GM12873 (cell line): ENCODE data around the gene SLC27A1.

ENCODE experiments used
- TF ChIP-seq, protein P1 (sequence below): IDR thresholded peaks from 2 replicates; pipeline ENCODE4 v1.5.1; 2012; ENCODE audit warnings: low read depth, mild to moderate bottlenecking, moderate library complexity, low read length, control low read depth; ENCODE audit not compliant: insufficient read depth; ENCODE audit errors: missing control alignments

The SLC27A1 gene

DNA sequence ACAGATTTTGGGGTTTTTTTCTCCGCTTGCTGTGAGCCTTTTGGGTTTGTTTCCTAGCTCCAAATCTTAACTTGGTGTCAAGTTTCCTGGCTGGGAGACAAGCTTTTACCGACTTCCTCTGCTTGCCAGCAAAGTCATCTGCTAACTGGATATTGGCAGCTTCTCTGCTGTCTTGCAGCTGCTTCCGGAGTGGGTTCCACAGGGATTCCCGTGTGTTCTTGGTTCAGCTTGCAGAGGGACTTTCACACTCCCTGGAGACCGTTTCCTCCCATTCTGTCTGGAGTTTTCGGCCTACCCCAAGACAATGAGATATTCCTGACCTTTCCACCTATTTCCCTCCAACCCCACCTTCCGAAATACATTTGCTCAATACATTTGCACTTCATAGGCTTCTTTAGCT lies 82.9 kb downstream of the SLC27A1 start:
- TF ChIP-seq, protein P1, sequence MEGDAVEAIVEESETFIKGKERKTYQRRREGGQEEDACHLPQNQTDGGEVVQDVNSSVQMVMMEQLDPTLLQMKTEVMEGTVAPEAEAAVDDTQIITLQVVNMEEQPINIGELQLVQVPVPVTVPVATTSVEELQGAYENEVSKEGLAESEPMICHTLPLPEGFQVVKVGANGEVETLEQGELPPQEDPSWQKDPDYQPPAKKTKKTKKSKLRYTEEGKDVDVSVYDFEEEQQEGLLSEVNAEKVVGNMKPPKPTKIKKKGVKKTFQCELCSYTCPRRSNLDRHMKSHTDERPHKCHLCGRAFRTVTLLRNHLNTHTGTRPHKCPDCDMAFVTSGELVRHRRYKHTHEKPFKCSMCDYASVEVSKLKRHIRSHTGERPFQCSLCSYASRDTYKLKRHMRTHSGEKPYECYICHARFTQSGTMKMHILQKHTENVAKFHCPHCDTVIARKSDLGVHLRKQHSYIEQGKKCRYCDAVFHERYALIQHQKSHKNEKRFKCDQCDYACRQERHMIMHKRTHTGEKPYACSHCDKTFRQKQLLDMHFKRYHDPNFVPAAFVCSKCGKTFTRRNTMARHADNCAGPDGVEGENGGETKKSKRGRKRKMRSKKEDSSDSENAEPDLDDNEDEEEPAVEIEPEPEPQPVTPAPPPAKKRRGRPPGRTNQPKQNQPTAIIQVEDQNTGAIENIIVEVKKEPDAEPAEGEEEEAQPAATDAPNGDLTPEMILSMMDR: no peak

DNA sequence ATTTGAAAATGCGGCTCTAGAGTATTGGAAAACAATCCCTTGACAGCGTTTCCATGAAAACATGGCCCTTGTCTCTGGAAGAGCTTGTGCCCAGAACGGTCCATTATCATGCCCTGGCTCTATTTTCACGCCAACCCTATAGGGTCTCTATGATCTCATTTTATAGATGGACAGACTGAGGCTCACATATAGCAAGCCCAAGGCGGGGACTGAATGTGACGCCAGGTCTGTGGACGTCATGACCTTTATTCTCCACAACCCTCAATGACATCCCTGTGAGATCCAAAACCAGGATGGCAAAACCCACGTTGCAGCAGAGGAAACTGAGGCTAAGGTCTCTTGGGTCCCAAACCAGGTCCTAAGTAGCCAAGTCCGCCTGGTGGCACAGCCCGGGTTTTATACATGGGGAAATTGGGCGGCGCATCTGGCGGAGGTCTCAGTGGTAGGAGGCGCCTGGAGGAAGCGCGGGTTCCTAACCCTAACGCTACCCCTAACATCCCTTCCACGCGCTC lies 84.7 kb downstream of the SLC27A1 start:
- TF ChIP-seq, protein P1: no peak

DNA sequence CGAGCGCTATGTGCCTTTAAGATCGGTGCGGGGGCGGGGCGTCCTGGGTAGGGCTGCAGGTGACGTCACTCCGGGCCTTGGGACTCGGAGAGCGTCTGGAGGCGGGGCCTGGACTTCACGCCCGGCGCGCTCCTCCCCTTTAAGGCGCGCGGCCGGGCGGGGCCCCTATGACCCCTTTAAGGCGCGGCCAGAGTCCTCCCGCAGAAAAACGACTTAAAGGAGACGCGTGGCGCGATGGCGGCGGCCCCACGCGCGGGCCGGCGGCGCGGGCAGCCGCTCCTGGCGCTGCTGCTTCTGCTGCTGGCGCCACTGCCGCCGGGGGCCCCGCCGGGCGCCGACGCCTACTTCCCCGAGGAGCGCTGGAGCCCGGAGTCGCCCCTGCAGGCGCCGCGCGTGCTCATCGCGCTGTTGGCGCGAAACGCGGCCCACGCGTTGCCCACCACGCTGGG lies 85.2 kb downstream of the SLC27A1 start, which contains the start of gene COLGALT1:
TSS of gene COLGALT1 (plus strand) at position 170 of the 449 bp plus-strand sequence. CDS start at position 235, 65 bp downstream.
- TF ChIP-seq, protein P1: no peak
